D721Med (cell line): ENCODE results near the gene LIN9.
"Not testable (repeated sequence)": the region's sequence is repeated elsewhere in the genome, so short reads cannot be mapped to it uniquely, and the experiment has no call there.

Experiments
- DNase-seq: peaks from one replicate; pipeline ENCODE4 v3.0.0; 2011; ENCODE audit warnings: low spot score; ENCODE audit not compliant: insufficient read length
- FAIRE-seq: peaks from 2 replicates; lab custom pipeline; 2011; peaks lifted over from hg19 to GRCh38; lab: Jason Lieb, UNC
- TF ChIP-seq, protein P1 (sequence below): IDR thresholded peaks from 2 replicates; pipeline ENCODE4 v1.5.1; 2012; ENCODE audit warnings: mild to moderate bottlenecking, control low read depth; ENCODE audit not compliant: insufficient read depth; ENCODE audit errors: missing control alignments

Gene LIN9

GRCh38 chr1:226253933-226254332 lies 55.0 kb downstream of the LIN9 start:
- TF ChIP-seq, protein P1, sequence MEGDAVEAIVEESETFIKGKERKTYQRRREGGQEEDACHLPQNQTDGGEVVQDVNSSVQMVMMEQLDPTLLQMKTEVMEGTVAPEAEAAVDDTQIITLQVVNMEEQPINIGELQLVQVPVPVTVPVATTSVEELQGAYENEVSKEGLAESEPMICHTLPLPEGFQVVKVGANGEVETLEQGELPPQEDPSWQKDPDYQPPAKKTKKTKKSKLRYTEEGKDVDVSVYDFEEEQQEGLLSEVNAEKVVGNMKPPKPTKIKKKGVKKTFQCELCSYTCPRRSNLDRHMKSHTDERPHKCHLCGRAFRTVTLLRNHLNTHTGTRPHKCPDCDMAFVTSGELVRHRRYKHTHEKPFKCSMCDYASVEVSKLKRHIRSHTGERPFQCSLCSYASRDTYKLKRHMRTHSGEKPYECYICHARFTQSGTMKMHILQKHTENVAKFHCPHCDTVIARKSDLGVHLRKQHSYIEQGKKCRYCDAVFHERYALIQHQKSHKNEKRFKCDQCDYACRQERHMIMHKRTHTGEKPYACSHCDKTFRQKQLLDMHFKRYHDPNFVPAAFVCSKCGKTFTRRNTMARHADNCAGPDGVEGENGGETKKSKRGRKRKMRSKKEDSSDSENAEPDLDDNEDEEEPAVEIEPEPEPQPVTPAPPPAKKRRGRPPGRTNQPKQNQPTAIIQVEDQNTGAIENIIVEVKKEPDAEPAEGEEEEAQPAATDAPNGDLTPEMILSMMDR: no peak
- FAIRE-seq: no peak
- no peak for DNase-seq

- not testable (repeated sequence) for FAIRE-seq, DNase-seq
Observed at GRCh38 chr1:226252841-226253240, 56.1 kb downstream of the LIN9 start.

DNA sequence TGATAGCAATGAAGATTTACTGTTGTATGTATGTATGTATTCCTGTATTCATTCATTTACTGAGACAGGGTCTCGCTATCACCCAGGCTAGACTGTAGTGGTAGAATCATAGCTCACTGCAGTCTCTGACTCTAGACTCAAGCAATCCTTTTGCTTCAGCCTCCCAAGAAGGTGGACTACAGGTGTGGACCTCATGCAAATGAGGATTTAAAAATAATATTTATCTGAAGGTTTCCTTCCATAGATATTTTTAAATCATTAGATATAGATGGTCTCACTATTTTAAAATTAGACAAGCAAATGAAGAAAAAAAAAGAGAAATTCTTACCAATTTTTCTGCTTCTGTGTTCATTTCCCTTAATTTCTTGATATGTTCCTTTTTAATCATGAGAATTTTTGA lies 58.5 kb downstream of the LIN9 start:
- TF ChIP-seq, protein P1: no peak
- no peak for DNase-seq
- FAIRE-seq: no peak

GRCh38 chr1:226248796-226249195 lies 60.2 kb downstream of the LIN9 start:
- DNase-seq (no peak), FAIRE-seq (peak; percentile 68)
- TF ChIP-seq, protein P1: no peak

DNA sequence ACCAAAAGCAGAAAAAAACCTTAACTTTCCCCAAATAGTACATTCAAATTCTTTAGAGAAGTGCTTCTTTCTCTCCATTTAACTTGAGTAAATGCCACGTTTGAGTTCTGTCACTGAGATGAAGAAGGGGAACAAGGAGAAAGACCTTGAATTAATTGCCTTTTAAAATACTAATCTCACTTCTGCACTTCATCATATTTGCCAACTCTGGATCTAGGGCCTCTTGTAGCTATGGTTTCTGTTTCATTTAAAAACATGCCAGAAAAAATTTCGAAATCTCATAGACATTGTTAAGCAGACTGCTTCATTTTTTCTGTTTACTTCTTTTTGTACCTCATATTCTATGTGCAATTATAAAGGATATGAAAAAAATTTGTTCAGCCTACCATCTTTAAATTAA lies 60.9 kb downstream of the LIN9 start:
- DNase-seq (no peak), FAIRE-seq (peak; percentile 76)
- TF ChIP-seq, protein P1: no peak

DNA sequence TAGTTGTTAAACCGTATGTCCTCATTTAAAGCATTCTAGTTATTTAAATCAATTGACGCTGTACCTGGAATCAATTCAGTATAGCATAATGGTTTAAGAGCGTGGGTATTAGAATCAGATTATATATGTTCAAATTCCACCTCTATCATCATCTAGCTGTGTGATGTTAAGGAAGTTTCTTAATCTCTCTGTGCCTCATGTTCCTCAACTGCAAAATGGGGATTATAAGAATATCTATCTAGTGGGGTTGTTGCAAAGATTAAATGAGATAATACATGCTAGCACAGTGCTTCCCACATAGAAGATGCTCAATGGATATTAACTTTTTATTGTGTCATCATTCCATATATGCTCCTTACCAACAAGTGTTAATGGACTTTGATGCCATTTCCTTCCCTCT lies 69.5 kb downstream of the LIN9 start:
- DNase-seq (no peak), FAIRE-seq (peak; percentile 53)
- TF ChIP-seq, protein P1: no peak

- DNase-seq: no peak
- FAIRE-seq: peak; percentile 35
- TF ChIP-seq, protein P1: no peak
Observed at GRCh38 chr1:226236826-226237225, 72.1 kb downstream of the LIN9 start.

DNA sequence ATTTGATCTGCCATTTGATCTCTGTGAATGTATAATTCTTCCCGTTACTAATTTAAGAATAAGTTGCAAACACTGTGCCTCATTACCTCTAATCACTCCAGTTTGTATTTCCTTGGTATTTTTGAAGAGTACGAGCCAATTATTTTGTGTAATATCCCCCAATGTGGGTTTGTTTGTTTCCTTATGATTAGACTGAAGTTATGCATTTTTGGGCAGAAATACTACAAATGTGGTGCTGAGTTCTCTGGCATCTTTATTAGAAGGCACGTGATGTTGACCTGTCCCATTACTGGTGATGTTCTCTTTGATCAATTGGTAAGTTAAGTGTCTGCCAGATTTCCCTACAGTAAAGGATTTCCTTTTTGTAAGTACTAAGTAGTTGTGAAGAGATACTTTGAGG lies 75.2 kb downstream of the LIN9 start:
- TF ChIP-seq, protein P1: no peak
- peak; percentile 66 for FAIRE-seq
- DNase-seq: no peak
